Coronary artery (tissue), 2 donors: ENCODE measurements around the gene CNN3.

Experiments
- DNase-seq: peaks from one replicate; pipeline ENCODE4 v3.0.0-alpha.2; 2017; ENCODE audit warnings: low spot score
- H3K27ac ChIP-seq, 2 donors: fragments of 200-600 bp; sonication (generic); one replicate each; pipeline ENCODE4 v1.5.1; 2016 to 2019
- H3K4me3 ChIP-seq: fragments of 200-600 bp; sonication (generic); 2 replicates; pipeline ENCODE4 v1.5.1; 2016; ENCODE audit warnings: mild to moderate bottlenecking, moderate library complexity
- CTCF ChIP-seq: fragments of 200-600 bp; sonication (generic); IDR thresholded peaks from one replicate; pipeline ENCODE4 v1.5.1; 2019; ENCODE audit warnings: antibody characterized with exemption

The CNN3 gene

GRCh38 chr1:94866164-94866807 is 60.6 kb downstream of the CNN3 start:
- TF ChIP-seq CTCF: no peak
- no peak for DNase-seq
- peak overlapping the region; percentile 76 to 91 for H3K27ac ChIP-seq
- no peak overlapping the region for H3K4me3 ChIP-seq

- no peak for TF ChIP-seq CTCF
- Histone ChIP-seq H3K27ac (peak overlapping the region; percentile 76 to 91), H3K4me3 (no peak overlapping the region)
- DNase-seq: no peak
These were observed 61.5 kb downstream of the CNN3 start for GRCh38 chr1:94865360-94865759.

GRCh38 chr1:94864821-94865220 is 62.1 kb downstream of the CNN3 start:
- H3K4me3 ChIP-seq: no peak overlapping the region
- H3K27ac ChIP-seq: peak overlapping the region; percentile 76 to 91
- DNase-seq: no peak
- no peak for TF ChIP-seq CTCF

GRCh38 chr1:94863919-94864318 is 63.0 kb downstream of the CNN3 start:
- H3K4me3 ChIP-seq: peak overlapping the region; percentile 42
- DNase-seq: peak; percentile 79
- TF ChIP-seq CTCF: no peak
- H3K27ac ChIP-seq: peak overlapping the region; percentile 76 to 91

- TF ChIP-seq CTCF: no peak
- peak overlapping the region; percentile 76 to 91 for H3K27ac ChIP-seq
- no peak for DNase-seq
- H3K4me3 ChIP-seq: peak overlapping the region; percentile 42
These were observed 63.5 kb downstream of the CNN3 start for GRCh38 chr1:94863297-94863911.

GRCh38 chr1:94862718-94863117 is 64.2 kb downstream of the CNN3 start:
- Histone ChIP-seq H3K27ac (peak overlapping the region; percentile 76 to 91), H3K4me3 (no peak overlapping the region)
- no peak for TF ChIP-seq CTCF
- no peak for DNase-seq

GRCh38 chr1:94859174-94859573 is 67.7 kb downstream of the CNN3 start:
- Histone ChIP-seq H3K27ac (peak overlapping the region in 1 of 2 donors; percentile 25), H3K4me3 (no peak overlapping the region)
- TF ChIP-seq CTCF: no peak
- no peak for DNase-seq
